ENCODE results near the gene BMPR1A.
"Not testable (repeated sequence)": the region's sequence is repeated elsewhere in the genome, so short reads cannot be mapped to it uniquely, and the experiment has no call there.

The BMPR1A gene

GRCh38 chr10:86851328-86852207 lies 95.1 kb downstream of the BMPR1A start:
- DNase-seq: no peak

GRCh38 chr10:86853582-86853981 lies 97.2 kb downstream of the BMPR1A start:
- DNase-seq: not testable (repeated sequence)

GRCh38 chr10:86855513-86855912 lies 99.1 kb downstream of the BMPR1A start:
- DNase-seq: no peak

DNA sequence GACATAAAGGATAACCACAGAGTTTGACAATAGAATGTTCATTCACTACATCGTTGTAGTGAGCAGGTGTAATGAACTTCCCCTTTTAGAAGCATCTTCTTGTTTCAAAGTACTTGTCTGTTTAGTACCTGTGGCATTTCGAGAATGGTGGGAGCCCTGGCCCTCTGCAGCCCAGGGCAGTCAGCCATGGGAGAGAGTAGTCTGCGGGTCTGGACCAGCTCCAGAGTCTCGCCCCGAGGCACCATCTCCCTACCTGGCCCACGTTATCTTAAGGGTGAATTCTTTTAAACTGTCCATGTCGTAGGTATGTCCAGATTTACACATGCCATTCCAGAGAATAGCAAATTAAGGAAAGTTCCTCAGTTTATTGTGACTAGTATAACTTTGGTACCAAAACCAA lies 99.7 kb downstream of the BMPR1A start:
- no peak for DNase-seq

DNA sequence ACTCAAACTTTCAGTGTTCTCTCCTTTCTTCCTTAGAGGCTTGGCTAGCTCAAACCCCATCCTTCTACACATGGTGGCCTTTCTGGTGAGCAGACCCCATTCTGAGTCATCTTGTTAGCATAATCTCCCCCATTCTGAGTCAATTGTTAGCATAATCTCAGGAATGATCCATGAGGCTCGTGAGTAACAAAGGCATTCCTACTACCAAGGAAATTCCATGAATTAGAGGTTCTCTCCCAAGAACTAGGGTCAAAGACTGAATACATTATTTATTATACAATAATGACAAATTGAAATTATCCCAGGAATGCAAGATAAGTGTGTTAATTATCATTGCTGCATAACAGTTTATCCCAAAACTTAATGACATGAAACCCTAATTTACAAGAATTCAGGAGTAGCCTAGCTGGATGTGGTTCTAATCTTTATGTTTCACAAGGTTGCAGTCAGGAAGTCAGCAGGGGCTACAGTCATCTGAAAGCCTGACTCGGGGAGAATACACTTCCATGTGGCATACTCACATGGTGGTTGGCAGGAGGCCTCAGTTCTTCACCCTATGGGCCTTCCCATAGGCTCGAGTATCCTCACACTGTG lies 100.8 kb downstream of the BMPR1A start:
- no peak for DNase-seq

GRCh38 chr10:86858011-86858410 lies 101.6 kb downstream of the BMPR1A start:
- DNase-seq: no peak

- no peak for DNase-seq
These were observed 104.9 kb downstream of the BMPR1A start for GRCh38 chr10:86861351-86861750.

GRCh38 chr10:86862373-86862772 lies 106.0 kb downstream of the BMPR1A start:
- no peak for DNase-seq

- DNase-seq: no peak
These were observed 106.5 kb downstream of the BMPR1A start for GRCh38 chr10:86862786-86863483.

GRCh38 chr10:86863484-86863842 lies 107.0 kb downstream of the BMPR1A start:
- DNase-seq: peak in 1 of 2 donors; percentile 2

DNA sequence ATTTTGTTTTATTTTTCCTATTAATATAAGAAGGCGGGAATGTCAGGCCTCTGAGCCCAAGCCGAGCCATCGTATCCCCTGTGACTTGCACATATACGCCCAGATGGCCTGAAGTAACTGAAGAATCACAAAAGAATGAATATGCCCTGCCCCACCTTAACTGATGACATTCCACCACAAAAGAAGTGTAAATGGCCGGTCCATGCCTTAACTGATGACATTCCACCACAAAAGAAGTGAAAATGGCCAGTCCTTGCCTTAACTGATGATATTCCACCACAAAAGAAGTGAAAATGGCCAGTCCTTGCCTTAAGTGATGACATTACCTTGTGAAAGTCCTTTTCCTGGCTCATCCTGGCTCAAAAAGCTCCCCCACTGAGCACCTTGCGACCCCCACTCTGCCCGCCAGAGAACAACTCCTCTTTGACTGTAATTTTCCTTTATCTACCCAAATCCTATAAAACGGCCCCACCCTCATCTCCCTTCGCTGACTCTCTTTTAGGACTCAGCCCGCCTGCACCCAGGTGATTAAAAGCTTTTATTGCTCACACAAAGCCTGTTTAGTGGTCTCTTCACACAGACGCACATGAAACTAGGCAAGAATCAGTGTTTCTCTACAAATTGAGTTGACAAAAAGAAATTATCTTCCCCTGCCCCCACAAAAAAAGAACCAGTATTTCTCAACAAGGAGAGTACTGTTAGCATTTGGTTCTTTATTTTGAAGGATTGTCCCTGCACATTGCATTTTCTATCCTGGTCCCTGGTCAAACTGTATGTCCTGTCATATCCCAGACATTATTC lies 108.8 kb downstream of the BMPR1A start:
- DNase-seq: not testable (repeated sequence)

DNA sequence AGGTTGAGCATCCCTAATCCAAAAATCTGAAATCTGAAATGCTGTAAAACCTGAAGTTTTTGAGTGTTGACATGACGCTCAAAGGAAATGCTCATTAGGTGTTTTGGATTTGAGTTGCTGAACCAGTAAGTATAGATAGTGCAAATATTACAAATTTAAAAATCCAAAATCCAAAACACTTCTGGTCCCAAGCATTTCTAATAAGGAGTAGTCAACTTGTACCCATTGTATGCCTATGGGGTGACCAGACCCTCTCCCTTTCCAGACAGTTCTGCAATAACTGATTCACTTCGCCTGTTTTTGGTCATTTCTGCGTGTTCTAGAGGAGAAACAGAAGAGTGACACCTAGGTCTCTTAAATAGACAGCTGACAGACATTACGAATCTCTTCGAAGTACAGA lies 110.7 kb downstream of the BMPR1A start:
- no peak for DNase-seq

- DNase-seq: peak in 1 of 2 donors; percentile 31
These were observed 111.9 kb downstream of the BMPR1A start for GRCh38 chr10:86868353-86868752.

DNA sequence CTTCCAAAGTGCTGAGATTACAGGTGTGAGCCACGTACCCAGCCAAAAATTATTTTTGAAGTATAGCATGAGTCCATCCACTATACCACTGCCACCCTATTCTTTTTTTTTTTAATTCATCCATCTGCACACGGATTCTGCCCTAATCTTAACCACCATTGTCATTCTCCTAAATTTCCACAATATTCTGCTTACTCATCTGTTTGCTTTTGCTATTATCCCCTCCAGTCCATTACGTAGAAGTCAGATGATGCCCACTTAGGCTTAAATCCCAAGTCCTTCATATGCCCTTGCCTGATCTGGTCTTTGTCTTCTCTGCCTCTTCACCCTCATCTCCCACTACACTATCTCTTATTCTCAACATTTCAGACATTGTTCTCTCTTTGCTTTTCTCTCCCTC lies 114.3 kb downstream of the BMPR1A start:
- no peak for DNase-seq

GRCh38 chr10:86871563-86872183 lies 115.3 kb downstream of the BMPR1A start:
- no peak for DNase-seq

GRCh38 chr10:86872757-86873156 lies 116.3 kb downstream of the BMPR1A start:
- peak in 1 of 2 donors; percentile 3 for DNase-seq

DNA sequence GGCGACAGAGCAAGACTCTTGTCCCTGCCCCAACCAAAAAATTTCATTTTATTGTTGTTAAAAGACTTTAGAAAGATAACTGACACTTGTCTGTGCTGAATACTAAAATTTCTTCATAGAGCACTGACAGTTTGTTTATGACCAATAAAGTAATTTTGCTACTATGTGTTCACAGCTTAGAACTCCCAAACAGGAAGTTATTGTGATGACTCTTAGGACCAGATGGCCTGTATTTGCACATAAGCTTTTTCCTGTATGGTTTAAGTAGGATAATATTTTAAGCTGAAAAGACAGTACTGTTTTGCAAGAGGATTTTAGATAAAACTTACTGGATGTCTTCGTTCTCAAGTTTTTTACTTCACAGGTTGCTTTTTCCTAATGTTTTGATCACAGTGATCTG lies 120.3 kb downstream of the BMPR1A start:
- no peak for DNase-seq

DNA sequence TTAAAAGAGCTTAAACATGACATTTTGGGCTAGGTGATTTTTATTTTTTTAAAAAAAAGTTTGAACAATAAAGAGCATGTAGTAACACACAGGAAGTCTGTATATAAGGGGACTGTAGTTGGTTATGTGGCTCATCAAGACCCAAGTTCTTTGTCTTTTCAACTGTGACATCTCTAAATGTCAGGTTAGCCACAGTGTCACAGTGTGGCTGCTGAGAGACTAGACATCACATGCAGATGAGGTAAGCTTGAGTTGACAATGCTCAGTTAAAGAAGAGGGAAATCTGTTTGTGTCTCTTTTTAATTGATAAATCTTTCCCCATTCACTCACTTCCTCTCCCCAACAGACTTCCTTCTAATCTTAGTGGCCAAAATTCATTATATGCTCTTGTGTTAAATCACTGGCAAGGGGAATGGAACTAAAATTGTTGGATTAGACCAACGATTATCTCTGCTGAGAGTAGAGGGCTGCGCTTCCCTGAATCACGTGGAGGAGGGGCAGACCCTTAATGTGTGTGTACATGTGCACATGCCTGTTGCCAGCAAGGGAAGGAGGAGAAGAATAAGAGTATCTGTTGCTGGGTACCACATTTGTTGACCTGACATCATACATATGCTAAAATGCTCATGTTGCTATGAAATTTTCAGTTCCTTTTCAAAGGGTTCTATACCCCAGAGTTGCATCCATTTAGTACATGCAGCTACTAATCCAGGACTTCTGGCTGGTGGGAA lies 122.7 kb downstream of the BMPR1A start:
- DNase-seq: no peak

DNA sequence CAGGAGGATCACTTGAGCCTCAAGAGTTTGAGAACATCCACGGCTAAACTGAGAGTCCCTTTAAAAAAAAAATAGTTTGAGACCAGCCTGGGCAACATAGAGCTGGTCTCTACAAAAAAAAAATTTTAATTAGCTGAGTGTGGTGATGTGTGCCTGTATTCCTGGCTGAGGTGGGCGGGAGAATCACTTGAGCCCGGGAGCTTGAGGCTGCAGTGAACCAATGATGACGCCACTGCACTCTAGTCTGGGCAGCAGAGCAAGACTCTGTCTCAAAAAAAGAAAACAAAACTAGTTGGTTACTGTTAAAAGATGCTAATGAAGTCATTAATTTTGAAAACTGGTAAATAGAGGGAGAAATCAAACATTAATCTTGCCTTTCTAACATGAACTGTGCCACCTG lies 124.6 kb downstream of the BMPR1A start:
- DNase-seq: no peak

DNA sequence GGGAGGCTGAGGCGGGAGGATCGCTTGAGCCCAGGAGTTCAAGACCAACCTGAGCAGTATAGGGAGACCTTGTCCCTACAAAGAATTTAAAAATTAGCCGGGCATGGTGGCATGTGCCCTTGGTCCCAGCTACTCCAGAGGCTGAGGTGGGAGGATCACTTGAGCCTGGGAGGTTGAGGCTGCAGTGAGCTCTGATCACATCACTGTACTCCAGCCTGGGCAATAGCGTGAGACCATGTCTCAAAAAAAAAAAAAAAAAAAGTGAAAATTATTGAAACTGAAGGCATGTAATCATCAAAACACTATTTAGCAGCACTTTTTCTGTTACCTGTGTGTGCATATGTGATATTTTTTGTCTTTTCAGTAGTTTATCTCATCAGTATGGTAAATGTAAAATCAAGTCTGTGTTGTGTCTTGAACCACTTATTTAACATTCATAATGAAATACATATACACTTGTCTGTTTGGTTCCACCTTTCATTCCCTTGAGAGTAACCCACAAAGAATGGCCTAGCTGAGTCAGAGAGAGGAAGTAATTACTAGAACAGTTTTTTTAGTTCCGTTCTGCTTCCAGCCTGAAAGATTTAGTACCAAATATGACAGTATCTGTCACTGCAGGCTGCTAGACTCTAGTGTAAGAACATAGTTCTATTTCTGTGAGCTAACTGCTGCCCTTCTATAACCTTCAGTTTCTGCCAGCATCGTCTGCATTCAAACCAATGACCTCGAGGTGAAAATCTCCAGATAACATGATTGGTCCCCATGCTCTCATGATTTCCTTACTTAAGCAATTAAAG lies 132.4 kb downstream of the BMPR1A start:
- no peak for DNase-seq

- DNase-seq: no peak
These were observed 133.6 kb downstream of the BMPR1A start for GRCh38 chr10:86889997-86890396.
